ENCODE data around the gene GOLT1B. TPM values are rescaled to one million over a fixed set of nuclear protein-coding genes. Genes with fewer than 3 reads are reported as not detected.
A peak's percentile ranks its signal among the peaks of the same experiment; 100 is the strongest.

Gene GOLT1B
- polyA plus RNA-seq, 1 experiment = 119 TPM

DNA sequence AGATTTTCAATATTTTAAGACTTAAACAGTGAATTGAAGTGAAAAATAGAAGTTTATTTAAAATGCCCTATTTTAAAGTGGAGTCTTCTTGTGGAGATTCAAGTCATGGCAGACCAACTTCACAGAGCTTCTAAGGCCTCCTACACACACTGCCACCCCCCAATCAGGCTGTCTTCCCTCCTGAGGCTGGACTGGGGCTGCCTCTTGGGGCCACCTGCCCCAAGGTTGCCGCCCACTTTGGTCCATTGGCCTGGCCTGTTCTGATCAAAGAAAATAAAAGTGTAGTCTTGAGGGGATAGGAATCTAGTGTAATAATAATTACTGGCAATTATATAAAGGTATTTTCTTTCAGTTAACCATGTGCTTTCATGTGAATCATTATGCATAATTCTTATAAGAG, 1.3 kb downstream of the GOLT1B start:
- Histone ChIP-seq H3K27me3 (ENCODE audit: control insufficient read depth, insufficient read depth, low read length) (no peaks in the 10 kb centered on the region), H3K36me3 (ENCODE audit: control insufficient read depth, insufficient read depth, low read length) (no peaks in the 10 kb centered on the region; the same call in 1 of the 2 replicates), H3K4me3 (ENCODE audit: low read depth, low read length) (peak overlapping the region; percentile 95)
- DNase-seq (ENCODE audit: low read depth) = no peak
- TF ChIP-seq, protein P1, sequence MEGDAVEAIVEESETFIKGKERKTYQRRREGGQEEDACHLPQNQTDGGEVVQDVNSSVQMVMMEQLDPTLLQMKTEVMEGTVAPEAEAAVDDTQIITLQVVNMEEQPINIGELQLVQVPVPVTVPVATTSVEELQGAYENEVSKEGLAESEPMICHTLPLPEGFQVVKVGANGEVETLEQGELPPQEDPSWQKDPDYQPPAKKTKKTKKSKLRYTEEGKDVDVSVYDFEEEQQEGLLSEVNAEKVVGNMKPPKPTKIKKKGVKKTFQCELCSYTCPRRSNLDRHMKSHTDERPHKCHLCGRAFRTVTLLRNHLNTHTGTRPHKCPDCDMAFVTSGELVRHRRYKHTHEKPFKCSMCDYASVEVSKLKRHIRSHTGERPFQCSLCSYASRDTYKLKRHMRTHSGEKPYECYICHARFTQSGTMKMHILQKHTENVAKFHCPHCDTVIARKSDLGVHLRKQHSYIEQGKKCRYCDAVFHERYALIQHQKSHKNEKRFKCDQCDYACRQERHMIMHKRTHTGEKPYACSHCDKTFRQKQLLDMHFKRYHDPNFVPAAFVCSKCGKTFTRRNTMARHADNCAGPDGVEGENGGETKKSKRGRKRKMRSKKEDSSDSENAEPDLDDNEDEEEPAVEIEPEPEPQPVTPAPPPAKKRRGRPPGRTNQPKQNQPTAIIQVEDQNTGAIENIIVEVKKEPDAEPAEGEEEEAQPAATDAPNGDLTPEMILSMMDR (IDR thresholded peaks at IDR 0.05; ENCODE audit: insufficient read depth, low read depth, low read length) = no peak
- CTCF ChIA-PET = no interaction called here
- POLR2A ChIA-PET = no interaction called here

DNA sequence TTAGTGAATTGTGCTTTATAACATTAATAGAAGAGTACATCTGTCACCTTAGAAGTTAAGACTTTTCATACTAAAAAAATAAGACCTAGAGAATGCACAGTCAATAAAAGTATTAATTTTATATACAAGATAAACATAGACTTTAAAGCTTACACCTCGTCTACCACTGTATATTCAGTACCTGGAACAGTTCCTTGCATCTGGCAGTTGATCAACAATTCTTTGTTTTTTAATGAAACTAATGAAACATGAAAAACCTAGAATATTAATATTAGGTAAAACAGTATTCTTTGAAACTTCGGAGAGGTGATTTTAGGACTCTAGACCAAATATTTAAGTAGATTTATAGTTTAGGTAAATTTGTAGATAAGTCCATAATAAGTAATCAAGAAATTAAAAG, 4.3 kb downstream of the GOLT1B start:
- peaks cover 2% of the 10 kb centered on the region; the same call in 1 of the 2 replicates for H3K36me3 ChIP-seq (ENCODE audit: control insufficient read depth, insufficient read depth, low read length)
- TF ChIP-seq, protein P1 (IDR thresholded peaks at IDR 0.05; ENCODE audit: insufficient read depth, low read depth, low read length) = no peak
- H3K27me3 ChIP-seq (ENCODE audit: control insufficient read depth, insufficient read depth, low read length) = no peaks in the 10 kb centered on the region
- DNase-seq (ENCODE audit: low read depth) = no peak
- ChIA-PET POLR2A (no interaction called here), CTCF (no interaction called here)
- no peak overlapping the region for H3K4me3 ChIP-seq (ENCODE audit: low read depth, low read length)

DNA sequence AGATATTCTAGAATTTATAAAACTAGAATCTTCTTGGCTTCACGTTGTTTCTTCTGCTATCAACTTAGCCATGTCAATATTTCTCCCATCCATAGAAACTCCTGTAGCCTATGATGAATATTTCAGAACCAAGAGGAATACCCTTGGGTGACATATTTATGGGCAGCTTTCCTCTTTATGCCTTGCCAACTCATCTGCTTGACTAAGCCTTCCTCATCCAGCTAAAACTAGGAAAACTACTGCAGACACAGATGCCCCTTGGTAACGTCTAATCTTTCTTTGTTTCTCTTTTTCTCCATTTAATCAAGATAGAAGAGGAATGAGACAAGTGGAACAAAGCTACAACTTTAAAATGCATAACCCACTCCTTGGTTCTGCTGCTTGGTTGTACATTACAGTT, 6.3 kb downstream of the GOLT1B start:
- CTCF ChIA-PET = no interaction called here
- no peaks in the 10 kb centered on the region for H3K27me3 ChIP-seq (ENCODE audit: control insufficient read depth, insufficient read depth, low read length)
- no peak overlapping the region for H3K4me3 ChIP-seq (ENCODE audit: low read depth, low read length)
- H3K36me3 ChIP-seq (ENCODE audit: control insufficient read depth, insufficient read depth, low read length) = peaks cover 4% of the 10 kb centered on the region
- DNase-seq (ENCODE audit: low read depth) = no peak
- POLR2A ChIA-PET = no interaction called here
- TF ChIP-seq, protein P1 (IDR thresholded peaks at IDR 0.05; ENCODE audit: insufficient read depth, low read depth, low read length) = no peak

DNA sequence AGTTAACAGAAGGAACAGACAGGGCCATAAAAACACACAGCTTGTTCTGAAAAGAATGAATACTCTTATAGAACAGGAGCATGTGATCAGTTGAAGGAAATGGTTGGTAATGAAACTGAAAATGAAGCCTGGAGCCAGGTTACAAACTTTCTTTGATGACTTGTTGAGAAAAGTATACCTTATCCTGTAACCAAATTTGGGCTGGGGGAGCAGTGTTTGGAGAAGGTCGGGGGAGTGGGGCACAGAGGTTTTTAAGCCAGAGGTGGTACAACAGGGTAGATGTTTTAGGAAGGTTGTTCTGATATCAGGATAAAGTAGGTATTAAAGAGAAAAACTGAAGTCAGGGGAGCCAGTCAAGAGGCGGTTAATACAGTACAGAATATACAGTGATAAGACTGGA, 8.2 kb downstream of the GOLT1B start:
- DNase-seq (ENCODE audit: low read depth) = no peak
- TF ChIP-seq, protein P1 (IDR thresholded peaks at IDR 0.05; ENCODE audit: insufficient read depth, low read depth, low read length) = no peak
- H3K4me3 ChIP-seq (ENCODE audit: low read depth, low read length) = no peak overlapping the region
- H3K36me3 ChIP-seq (ENCODE audit: control insufficient read depth, insufficient read depth, low read length) = peaks cover 4% of the 10 kb centered on the region
- H3K27me3 ChIP-seq (ENCODE audit: control insufficient read depth, insufficient read depth, low read length) = no peaks in the 10 kb centered on the region
- CTCF ChIA-PET = interaction anchor here (1.0 kb wide), 1 partner anchor 122 kb away, joined by 3 read pairs; no protein-coding TSS in a partner anchor
- POLR2A ChIA-PET = no interaction called here

DNA sequence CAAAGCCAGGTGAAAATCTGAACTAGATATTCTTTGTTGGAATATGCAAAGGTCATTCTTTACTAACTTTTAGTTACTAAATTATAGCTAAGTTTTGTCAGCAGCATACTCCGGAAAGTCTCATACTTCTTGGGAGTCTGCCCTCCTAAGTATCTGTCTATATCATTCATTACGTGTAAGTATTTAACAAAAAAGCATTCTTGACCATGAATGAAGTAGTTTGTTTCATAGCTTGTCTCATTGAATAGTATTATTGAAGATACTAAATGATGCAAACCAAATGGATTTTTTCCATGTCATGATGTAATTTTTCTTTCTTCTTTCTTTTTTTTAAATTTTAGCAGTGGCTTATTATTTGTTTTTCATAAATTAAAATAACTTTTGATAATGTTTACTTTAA, 14.7 kb downstream of the GOLT1B start:
- peaks cover 2% of the 10 kb centered on the region for H3K36me3 ChIP-seq (ENCODE audit: control insufficient read depth, insufficient read depth, low read length)
- TF ChIP-seq, protein P1 (IDR thresholded peaks at IDR 0.05; ENCODE audit: insufficient read depth, low read depth, low read length) = no peak
- H3K4me3 ChIP-seq (ENCODE audit: low read depth, low read length) = no peak overlapping the region
- CTCF ChIA-PET = no interaction called here
- no peaks in the 10 kb centered on the region for H3K27me3 ChIP-seq (ENCODE audit: control insufficient read depth, insufficient read depth, low read length)
- POLR2A ChIA-PET = no interaction called here
- DNase-seq (ENCODE audit: low read depth) = no peak

Data from BJ (cell line).